SK-N-SH treated with all-trans-retinoic acid at 6 μM for 48 hours (cell line): ENCODE results near the gene FBXL13.

Experiments used
- CSRNP3 ChIP-seq: fragments of 250-450 bp; sonication (Bioruptor Pico); IDR thresholded peaks from 2 replicates; pipeline ENCODE4 v1.5.1; 2021; ENCODE audit warnings: mild to moderate bottlenecking, moderate library complexity
- POU6F1 ChIP-seq: fragments of 250-450 bp; sonication (Bioruptor Pico); IDR thresholded peaks from 2 replicates; pipeline ENCODE4 v1.8.0; 2021; ENCODE audit warnings: low read depth, mild to moderate bottlenecking, moderate library complexity, borderline replicate concordance
- RARB ChIP-seq: fragments of 250-450 bp; sonication (Bioruptor Pico); IDR thresholded peaks from 2 replicates; pipeline ENCODE4 v1.8.0; 2021; ENCODE audit warnings: mild to moderate bottlenecking, moderate library complexity
- TCF4 ChIP-seq: fragments of 250-450 bp; sonication (Bioruptor Pico); IDR thresholded peaks from 2 replicates; pipeline ENCODE4 v1.8.0; 2021; ENCODE audit warnings: mild to moderate bottlenecking, moderate library complexity, borderline replicate concordance
- TSHZ2 ChIP-seq: fragments of 250-450 bp; sonication (Bioruptor Pico); IDR thresholded peaks from 2 replicates; pipeline ENCODE4 v1.5.0; 2020; ENCODE audit warnings: mild to moderate bottlenecking, moderate library complexity
- ZNF565 ChIP-seq: fragments of 450-650 bp; formaldehyde crosslinking; conservative IDR thresholded peaks from 2 replicates; pipeline ENCODE4 v1.5.0; 2020; ENCODE audit warnings: low read depth, mild to moderate bottlenecking, moderate library complexity
- TF ChIP-seq, protein P1 (sequence below): fragments of 250-450 bp; sonication (Bioruptor Pico); IDR thresholded peaks from 2 replicates; pipeline ENCODE4 v1.5.1; 2020; ENCODE audit warnings: low read depth, mild to moderate bottlenecking, moderate library complexity

- no peak for TF ChIP-seq CSRNP3 (CRISPR knock-in tag)
- no peak for TF ChIP-seq TCF4 (CRISPR knock-in tag)
- TF ChIP-seq POU6F1 = no peak
- TF ChIP-seq RARB (CRISPR knock-in tag) = no peak
- TF ChIP-seq, protein P1, sequence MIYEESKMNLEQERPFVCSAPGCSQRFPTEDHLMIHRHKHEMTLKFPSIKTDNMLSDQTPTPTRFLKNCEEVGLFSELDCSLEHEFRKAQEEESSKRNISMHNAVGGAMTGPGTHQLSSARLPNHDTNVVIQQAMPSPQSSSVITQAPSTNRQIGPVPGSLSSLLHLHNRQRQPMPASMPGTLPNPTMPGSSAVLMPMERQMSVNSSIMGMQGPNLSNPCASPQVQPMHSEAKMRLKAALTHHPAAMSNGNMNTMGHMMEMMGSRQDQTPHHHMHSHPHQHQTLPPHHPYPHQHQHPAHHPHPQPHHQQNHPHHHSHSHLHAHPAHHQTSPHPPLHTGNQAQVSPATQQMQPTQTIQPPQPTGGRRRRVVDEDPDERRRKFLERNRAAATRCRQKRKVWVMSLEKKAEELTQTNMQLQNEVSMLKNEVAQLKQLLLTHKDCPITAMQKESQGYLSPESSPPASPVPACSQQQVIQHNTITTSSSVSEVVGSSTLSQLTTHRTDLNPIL (CRISPR knock-in tag) = no peak
- TF ChIP-seq TSHZ2 = no peak
- no peak for TF ChIP-seq ZNF565 (CRISPR knock-in tag)
These were observed 62.9 kb downstream of the FBXL13 start for GRCh38 chr7:103011650-103012049.
